HL-60 (cell line): ENCODE measurements around the gene SLC9A6.

Experiments
- DNase-seq, 2 experiments: peaks; one replicate each; pipeline ENCODE4 v3.0.0-alpha.2; 2010 to 2020; ENCODE audit warnings: low read depth in 1 of 2, low spot score in 1 of 2
- H3K27ac ChIP-seq: fragments of 250-450 bp; sonication (Bioruptor Pico); replicated peaks from 2 replicates; pipeline ENCODE4 v1.5.1; 2020; ENCODE audit warnings: mild to moderate bottlenecking, moderate library complexity
- H3K27me3 ChIP-seq: fragments of 250-450 bp; sonication (Bioruptor Pico); 2 replicates; pipeline ENCODE4 v1.5.1; 2021; ENCODE audit warnings: mild to moderate bottlenecking, moderate library complexity; ENCODE audit not compliant: insufficient read depth, poor library complexity, severe bottlenecking
- H3K4me3 ChIP-seq: replicated peaks from 2 replicates; pipeline ENCODE4 v1.5.1; 2011; ENCODE audit warnings: mild to moderate bottlenecking, control low read depth, low read length; ENCODE audit not compliant: insufficient read depth
- CTCF ChIP-seq: IDR thresholded peaks from one replicate; pipeline ENCODE4 v1.5.1; 2011; ENCODE audit warnings: low read length, control low read depth, inconsistent platforms; ENCODE audit not compliant: insufficient read depth
- GABPA ChIP-seq: IDR thresholded peaks from 2 replicates; pipeline ENCODE4 v1.6.1; 2012; ENCODE audit warnings: low read depth
- POLR2AphosphoS5 ChIP-seq: IDR thresholded peaks from 2 replicates; pipeline ENCODE4 v1.6.1; 2012; ENCODE audit warnings: low read depth
- REST ChIP-seq: IDR thresholded peaks from 2 replicates; pipeline ENCODE4 v1.6.1; 2012; ENCODE audit warnings: low read depth; ENCODE audit not compliant: insufficient replicate concordance
- SPI1 ChIP-seq: IDR thresholded peaks from 2 replicates; pipeline ENCODE4 v1.6.1; 2012; ENCODE audit warnings: low read depth, mild to moderate bottlenecking, borderline replicate concordance

The SLC9A6 gene

GRCh38 chrX:136035663-136036062, 50.4 kb downstream of the SLC9A6 start:
- Histone ChIP-seq H3K4me3 (no peak overlapping the region), H3K27ac (no peak overlapping the region), H3K27me3 (no peaks in the 10 kb centered on the region)
- TF ChIP-seq REST (no peak), CTCF (no peak), SPI1 (no peak), GABPA (no peak), POLR2AphosphoS5 (no peak)
- no peak for DNase-seq

GRCh38 chrX:136039485-136039884, 54.2 kb downstream of the SLC9A6 start:
- DNase-seq: no peak
- TF ChIP-seq POLR2AphosphoS5 (no peak), CTCF (no peak), GABPA (no peak)
- Histone ChIP-seq H3K27ac (no peak overlapping the region), H3K27me3 (no peaks in the 10 kb centered on the region), H3K4me3 (no peak overlapping the region)

GRCh38 chrX:136039968-136040367, 54.7 kb downstream of the SLC9A6 start:
- TF ChIP-seq GABPA (no peak), CTCF (no peak), POLR2AphosphoS5 (no peak), SPI1 (no peak), REST (no peak)
- H3K4me3 ChIP-seq: no peak overlapping the region
- no peaks in the 10 kb centered on the region for H3K27me3 ChIP-seq
- H3K27ac ChIP-seq: no peak overlapping the region
- no peak for DNase-seq

GRCh38 chrX:136041254-136041812, 56.1 kb downstream of the SLC9A6 start:
- DNase-seq: no peak
- Histone ChIP-seq H3K27ac (no peak overlapping the region), H3K27me3 (no peaks in the 10 kb centered on the region), H3K4me3 (no peak overlapping the region)
- no peak for TF ChIP-seq CTCF
- no peak for TF ChIP-seq GABPA
- TF ChIP-seq POLR2AphosphoS5: no peak
- no peak for TF ChIP-seq SPI1
